ENCODE results near the gene C9orf72. TPM values are rescaled to one million over a fixed set of nuclear protein-coding genes. Genes with fewer than 3 reads are reported as not detected.

Gene C9orf72
- total and polyA plus RNA-seq, 2 of the 8 experiments (the other 6 are each of a cell fraction or from before 2014, with no cell fraction given), result 7.2 to 17.5 TPM

DNA sequence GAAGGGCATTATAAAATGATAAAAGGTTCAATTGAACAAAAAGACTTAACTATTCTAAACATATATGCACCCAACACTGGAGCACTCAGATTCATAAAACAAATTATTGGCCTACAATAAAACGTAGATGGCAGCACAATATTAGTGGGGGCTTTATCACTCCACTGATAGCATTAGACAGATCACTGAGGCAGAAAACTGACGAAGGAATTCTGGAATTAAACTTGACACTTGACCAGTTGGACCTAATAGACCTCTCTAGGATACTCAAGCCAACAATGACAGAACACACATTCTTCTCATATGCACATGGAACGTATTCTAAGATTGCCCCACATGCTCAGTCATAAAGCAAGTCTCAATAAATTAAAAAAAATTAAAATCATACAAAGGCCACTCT, 18.4 kb upstream of the C9orf72 start:
- Histone ChIP-seq H3K4me3 (ENCODE audit: extremely low read depth in 1 of 4, insufficient read depth in 2 of 4, low read depth in 3 of 4, low read length in 4 of 4) (no peak overlapping the region), H4K91ac (replicated peaks; ENCODE audit: insufficient read length, low read length) (no peak overlapping the region), H3K18ac (ENCODE audit: extremely low read depth, low read length) (no peak overlapping the region), H3K9me3 (ENCODE audit: insufficient read depth in 2 of 2, low read depth in 1 of 2, low read length in 1 of 2) (no peaks in the 10 kb centered on the region), H3K79me2 (ENCODE audit: control insufficient read depth in 1 of 2, insufficient read depth in 2 of 2, low read length in 2 of 2) (no peaks in the 10 kb centered on the region), H3K27me3 (replicated peaks in 1 of 4; ENCODE audit: control insufficient read depth in 3 of 4, extremely low read depth in 1 of 4, insufficient read depth in 3 of 4, low read length in 3 of 4) (no peaks in the 10 kb centered on the region), H2AK5ac (ENCODE audit: low read depth, low read length) (no peak overlapping the region), H3K79me1 (ENCODE audit: low read depth, low read length) (no peaks in the 10 kb centered on the region), H4K20me1 (replicated peaks in 1 of 2; ENCODE audit: control insufficient read depth in 1 of 2, insufficient read depth in 2 of 2, low read length in 2 of 2) (no peaks in the 10 kb centered on the region), H3K23me2 (ENCODE audit: low read depth, low read length) (no peaks in the 10 kb centered on the region), H2AFZ (ENCODE audit: low read length) (no peak overlapping the region), H4K5ac (ENCODE audit: insufficient read length, low read depth, low read length) (no peak overlapping the region), H3K23ac (ENCODE audit: insufficient read length) (no peak overlapping the region), H3K4ac (replicated peaks; ENCODE audit: insufficient read length, low read depth, low read length) (no peak overlapping the region), H3K4me2 (ENCODE audit: insufficient read depth in 1 of 2, low read depth in 2 of 2, low read length in 2 of 2) (no peak overlapping the region), H2BK120ac (replicated peaks; ENCODE audit: low read depth, low read length) (no peak overlapping the region), H3K4me1 (replicated peaks in 1 of 4; ENCODE audit: control insufficient read depth in 3 of 4, insufficient read depth in 4 of 4, low read length in 3 of 4) (no peaks in the 10 kb centered on the region), H3K9ac (replicated peaks in 1 of 4; ENCODE audit: extremely low read depth in 1 of 4, low read depth in 3 of 4, low read length in 3 of 4) (no peak overlapping the region), H4K8ac (ENCODE audit: extremely low read depth, insufficient read depth, low read length) (no peak overlapping the region), H3K36me3 (ENCODE audit: control insufficient read depth in 2 of 4, insufficient read depth in 4 of 4, low read length in 3 of 4) (no peaks in the 10 kb centered on the region), H3K14ac (ENCODE audit: insufficient read length) (no peak overlapping the region), H2BK15ac (ENCODE audit: low read length) (no peak overlapping the region), H3K56ac (replicated peaks; ENCODE audit: insufficient read length, low read depth, low read length) (no peak overlapping the region), H2BK12ac (ENCODE audit: low read depth, low read length) (no peak overlapping the region), H2BK5ac (ENCODE audit: low read depth, low read length) (no peak overlapping the region), H3K27ac (ENCODE audit: low read depth, low read length) (no peak overlapping the region), H2BK20ac (ENCODE audit: low read length) (no peak overlapping the region)
- POLR2A ChIA-PET (ENCODE audit: partially characterized antibody), result no interaction called here
- TF ChIP-seq CBX5 (IDR thresholded peaks at IDR 0.05; ENCODE audit: low read depth, low read length) (no peak), SIN3A (conservative IDR thresholded peaks at IDR 0.05 in 1 of 2, IDR thresholded peaks at IDR 0.05 in 1 of 2; ENCODE audit: low read depth in 1 of 2, low read length in 2 of 2) (no peak), CTBP2 (IDR thresholded peaks at IDR 0.05; ENCODE audit: borderline replicate concordance, insufficient read depth, insufficient read length, low read length) (no peak), EGR1 (IDR thresholded peaks at IDR 0.05; ENCODE audit: borderline replicate concordance, low read depth, low read length) (no peak), TEAD4 (IDR thresholded peaks at IDR 0.05; ENCODE audit: low read depth, low read length) (no peak)
- WGBS, 2 experiments (ENCODE audit: extremely low coverage in 1 of 2, insufficient coverage in 1 of 2, insufficient read length in 1 of 2, insufficient replicate concordance in 2 of 2, low coverage in 1 of 2, low lambda C conversion rate in 2 of 2, missing lambda C conversion rate in 1 of 2), result 71% methylated on average over 3 of the region's 3 CpGs; no CpG with 5 or more reads in 1 of the 2 experiments
- FAIRE-seq (no peak), DNase-seq (ENCODE audit: low read depth in 1 of 2, low spot score in 2 of 2) (no peak)
- CTCF ChIA-PET (ENCODE audit: partially characterized antibody), result no interaction called here
